LHCN-M2 (cell line): ENCODE measurements around the gene KDM8. TPM values are rescaled to one million over a fixed set of nuclear protein-coding genes. Genes with fewer than 3 reads are reported as not detected.
A peak's percentile ranks its signal among the peaks of the same experiment; 100 is the strongest.
"Not testable (repeated sequence)": the region's sequence is repeated elsewhere in the genome, so short reads cannot be mapped to it uniquely, and the experiment has no call there.

ENCODE experiments used
- DNase-seq: peaks from one replicate; pipeline ENCODE4 v3.0.0-alpha.2; 2012; ENCODE audit warnings: low read depth
- total RNA-seq: library from RNA; depleted of rRNA; stranded (reverse); fragments of >200 nt; gene quantifications from 2 replicates; pipeline ENCODE4 v1.2.3, GENCODE V29; 2014

The KDM8 gene
- total RNA-seq, 1 experiment from 2014 or later, result 4.5 TPM

DNA sequence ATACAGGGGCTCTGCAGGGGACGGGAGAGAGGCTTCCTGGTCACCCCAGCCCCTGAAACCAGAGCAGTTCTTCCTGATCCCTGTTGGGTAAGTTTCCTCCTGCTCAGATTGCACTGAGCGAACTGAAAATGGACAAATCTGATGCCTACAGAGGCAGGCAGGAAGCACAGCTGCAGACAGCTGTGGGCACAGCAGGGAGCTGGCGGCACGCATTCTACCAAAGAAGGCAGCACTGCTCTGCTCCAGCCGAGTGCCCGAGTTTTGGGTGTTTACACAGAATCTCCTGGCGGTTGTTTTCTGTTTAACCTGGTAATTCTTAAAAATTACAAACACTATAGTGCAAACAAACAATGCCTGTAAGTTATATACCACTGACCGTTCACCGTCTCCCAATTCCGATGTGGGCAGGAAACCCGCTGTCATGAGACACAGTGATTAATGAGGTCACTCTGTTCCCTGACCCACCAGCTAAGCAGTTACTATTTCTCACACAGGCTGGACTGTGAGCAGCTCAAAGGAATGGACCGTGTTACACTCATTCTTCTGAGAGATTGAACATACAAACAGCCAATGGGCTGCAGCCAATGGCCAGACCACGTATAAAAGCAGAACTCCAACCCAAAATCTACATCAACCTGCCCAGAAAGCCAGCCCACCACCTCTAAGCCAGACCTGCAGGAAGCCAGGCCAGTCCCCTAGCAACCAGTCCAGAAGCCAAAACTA lies 39.7 kb downstream of the KDM8 start:
- peak; percentile 96 for DNase-seq

GRCh38 chr16:27243725-27244362 lies 40.5 kb downstream of the KDM8 start:
- no peak for DNase-seq

- DNase-seq, result no peak
These were observed 41.0 kb downstream of the KDM8 start for GRCh38 chr16:27244363-27244755.

GRCh38 chr16:27245276-27246172 lies 42.2 kb downstream of the KDM8 start:
- DNase-seq, result peak; percentile 80

DNA sequence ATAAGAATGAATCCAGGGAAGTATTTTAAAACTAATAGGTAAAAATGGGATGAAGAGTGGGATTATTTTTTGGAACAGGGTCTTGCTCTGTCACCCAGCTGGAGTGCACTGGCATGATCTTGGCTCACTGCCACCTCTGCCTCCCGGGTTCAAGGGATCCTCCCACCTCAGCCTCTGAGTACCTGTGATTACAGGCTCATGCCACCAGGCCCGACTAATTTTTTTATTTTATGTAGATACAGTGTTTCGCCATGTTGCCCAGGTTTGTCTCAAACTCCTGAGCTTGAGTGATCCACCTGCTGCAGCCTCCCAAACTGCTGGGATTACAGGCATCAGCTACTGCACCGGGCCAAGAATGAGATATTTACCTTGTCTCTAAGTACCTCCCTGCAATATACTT lies 43.1 kb downstream of the KDM8 start:
- no peak for DNase-seq

DNA sequence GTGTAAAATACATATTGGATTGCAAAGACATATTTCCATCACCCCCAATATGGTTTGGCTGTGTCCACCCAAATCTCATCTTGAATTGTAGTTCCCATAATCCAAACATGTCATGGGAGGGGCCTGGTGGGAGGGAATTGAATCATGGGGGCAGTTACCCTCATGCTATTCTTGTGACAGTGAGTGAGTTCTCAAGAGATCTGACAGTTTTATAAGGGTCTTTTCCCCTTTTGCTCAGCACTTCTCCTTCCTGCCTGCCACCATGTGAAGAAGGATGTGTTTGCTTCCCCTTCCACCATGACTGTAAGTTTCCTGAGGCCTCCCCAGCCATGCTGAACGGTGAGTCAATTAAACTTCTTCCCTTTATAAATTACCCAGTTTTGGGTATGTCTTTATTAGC lies 43.8 kb downstream of the KDM8 start:
- not testable (repeated sequence) for DNase-seq

DNA sequence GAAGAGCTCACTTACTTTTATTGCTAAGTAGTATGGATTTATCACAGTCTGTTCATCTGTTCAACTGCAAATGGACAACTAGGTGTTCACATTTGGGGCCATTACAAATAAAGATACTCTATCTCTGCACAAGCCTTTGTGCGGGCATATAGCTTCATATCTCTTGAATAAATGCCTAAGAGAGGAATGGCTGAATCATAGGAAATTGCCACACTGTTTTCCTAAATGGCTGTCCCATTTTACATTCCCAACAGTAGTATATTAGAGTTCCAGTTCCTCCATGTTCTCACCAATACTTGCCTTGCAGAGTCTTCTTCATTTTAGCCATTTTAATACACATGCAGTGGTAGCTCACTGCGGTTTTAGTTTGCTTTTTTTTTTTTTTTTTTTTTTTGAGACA lies 44.7 kb downstream of the KDM8 start:
- no peak for DNase-seq

GRCh38 chr16:27248886-27249285 lies 45.6 kb downstream of the KDM8 start:
- DNase-seq, result not testable (repeated sequence)

DNA sequence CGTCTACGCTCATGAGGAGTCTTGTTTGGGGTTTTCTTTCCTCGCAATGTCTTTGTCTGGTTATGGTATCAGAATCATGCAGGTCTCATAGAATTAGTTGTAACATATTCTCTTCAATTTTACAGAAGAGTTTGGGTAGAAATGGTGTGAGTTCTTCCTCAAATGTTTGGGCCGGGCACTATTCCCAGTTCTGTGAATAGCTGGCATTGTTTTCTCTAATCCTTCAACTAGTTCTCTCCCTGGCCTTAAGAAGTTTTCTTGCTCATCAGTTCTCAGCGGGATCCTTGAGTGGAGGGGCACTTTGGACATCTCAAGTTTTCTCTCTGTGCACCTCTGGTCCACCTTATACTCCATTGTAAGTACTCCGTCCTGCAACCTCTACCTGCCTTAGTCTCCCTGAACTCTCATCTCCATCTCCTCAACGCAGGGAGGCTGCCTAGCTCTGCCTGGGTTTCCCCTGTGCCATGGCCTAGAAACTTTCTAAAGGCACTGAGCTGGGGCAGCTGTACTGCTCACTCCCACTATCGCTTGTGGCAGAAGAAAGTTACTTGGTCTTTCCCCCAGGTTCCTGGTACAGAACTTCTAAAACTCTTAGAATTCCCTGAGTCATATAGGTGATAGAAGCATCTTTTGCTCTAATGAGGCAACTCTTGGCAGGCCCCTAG lies 48.3 kb downstream of the KDM8 start:
- DNase-seq, result no peak

- no peak for DNase-seq
These were observed 48.9 kb downstream of the KDM8 start for GRCh38 chr16:27252206-27252585.

DNA sequence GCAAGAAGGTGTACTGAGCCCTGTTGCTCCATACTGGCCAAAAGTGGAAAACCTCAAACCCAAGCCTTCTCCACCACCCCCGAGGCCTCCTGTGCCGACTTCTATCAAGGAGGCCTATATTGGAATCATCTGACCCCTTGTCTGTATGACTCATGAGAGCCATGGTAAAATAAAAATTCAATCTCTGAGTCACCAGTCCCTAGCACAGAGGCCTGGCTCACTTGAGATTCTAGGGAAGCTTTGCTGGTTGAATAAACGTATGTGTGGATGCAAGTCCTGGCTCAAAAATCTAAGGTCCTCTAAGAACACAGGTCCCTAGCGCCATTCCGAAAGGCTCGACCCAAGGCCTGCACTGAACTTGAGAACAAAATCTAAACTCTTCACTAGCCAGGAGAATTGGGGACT lies 50.2 kb downstream of the KDM8 start:
- peak; percentile 87 for DNase-seq

DNA sequence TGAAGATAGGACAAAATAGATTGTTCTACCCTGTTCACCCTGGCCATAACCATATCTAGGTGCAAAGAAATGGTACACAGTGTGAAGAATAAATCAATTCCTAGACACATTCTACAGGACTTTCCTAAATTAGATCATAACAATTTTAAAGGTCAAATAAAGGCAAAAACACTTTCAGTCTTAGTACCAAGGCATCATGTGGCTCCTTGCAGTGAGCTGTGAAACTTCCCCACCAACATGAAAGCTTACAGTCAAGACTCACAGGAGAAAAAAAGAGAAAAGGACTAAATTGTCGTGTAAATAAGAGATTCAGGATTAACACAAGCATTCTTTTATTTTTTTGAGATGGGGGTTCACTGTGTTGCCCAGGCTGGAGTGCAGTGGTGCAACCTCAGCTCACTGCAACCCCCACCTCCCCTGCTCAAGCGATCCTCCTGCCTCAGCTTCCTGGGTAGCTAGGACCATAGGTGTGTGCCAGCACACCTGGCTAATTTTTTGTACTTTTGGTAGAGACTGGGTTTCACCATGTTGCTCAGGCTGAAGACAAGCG lies 51.0 kb downstream of the KDM8 start:
- DNase-seq, result no peak

- no peak for DNase-seq
These were observed 53.5 kb downstream of the KDM8 start for GRCh38 chr16:27256861-27257260.

GRCh38 chr16:27257271-27257670 lies 53.9 kb downstream of the KDM8 start:
- no peak for DNase-seq

DNA sequence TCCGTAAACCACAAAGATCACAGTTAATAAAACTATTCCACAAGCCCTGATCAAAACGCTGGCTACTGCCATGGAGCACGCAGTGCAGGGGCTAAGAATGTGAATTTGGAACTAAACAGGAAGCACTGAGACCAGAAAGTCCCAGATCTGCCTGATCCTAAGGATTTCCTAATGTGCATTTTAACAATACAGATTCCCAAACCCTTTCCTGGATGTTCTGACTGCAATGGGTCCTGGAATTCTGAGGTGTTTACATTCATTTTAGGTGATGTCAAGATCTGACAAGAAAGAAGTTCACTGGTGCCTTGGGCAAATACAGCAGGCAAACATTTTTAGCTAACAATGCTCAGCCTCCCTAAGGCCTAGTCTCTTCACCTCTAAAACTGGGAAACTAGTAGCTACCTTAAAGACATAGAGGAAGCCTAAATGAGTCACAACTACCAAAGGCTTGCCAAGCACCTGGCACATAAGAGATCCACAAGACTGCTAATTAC lies 55.0 kb downstream of the KDM8 start:
- no peak for DNase-seq

- DNase-seq, result no peak
These were observed 56.4 kb downstream of the KDM8 start for GRCh38 chr16:27259710-27260109.

DNA sequence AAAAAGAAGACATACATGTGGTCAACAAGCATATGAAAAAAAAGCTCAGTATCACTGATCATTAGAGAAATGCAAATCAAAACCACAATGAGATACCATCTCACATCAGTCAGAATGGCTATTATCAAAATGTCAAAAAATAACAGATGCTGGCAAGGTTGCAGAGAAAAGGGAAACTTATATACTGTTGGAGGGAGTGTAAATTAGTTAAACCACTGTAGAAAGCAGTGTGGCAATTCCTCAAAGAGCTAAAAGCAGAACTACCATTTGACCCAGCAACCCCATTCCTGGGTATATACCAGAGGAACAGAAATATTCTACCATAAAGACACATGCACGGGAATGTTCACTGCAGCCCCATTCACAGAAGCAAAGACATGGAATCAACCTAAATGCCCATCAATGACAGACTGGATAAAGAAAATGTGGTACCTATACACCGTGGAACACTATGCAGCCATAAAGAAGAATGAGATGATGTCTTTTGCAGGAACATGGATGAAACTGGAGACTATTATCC lies 59.6 kb downstream of the KDM8 start:
- DNase-seq, result not testable (repeated sequence)

- peak; percentile 59 for DNase-seq
These were observed 60.8 kb downstream of the KDM8 start for GRCh38 chr16:27264151-27264550.

- no peak for DNase-seq
These were observed 62.7 kb downstream of the KDM8 start for GRCh38 chr16:27265982-27266381.

DNA sequence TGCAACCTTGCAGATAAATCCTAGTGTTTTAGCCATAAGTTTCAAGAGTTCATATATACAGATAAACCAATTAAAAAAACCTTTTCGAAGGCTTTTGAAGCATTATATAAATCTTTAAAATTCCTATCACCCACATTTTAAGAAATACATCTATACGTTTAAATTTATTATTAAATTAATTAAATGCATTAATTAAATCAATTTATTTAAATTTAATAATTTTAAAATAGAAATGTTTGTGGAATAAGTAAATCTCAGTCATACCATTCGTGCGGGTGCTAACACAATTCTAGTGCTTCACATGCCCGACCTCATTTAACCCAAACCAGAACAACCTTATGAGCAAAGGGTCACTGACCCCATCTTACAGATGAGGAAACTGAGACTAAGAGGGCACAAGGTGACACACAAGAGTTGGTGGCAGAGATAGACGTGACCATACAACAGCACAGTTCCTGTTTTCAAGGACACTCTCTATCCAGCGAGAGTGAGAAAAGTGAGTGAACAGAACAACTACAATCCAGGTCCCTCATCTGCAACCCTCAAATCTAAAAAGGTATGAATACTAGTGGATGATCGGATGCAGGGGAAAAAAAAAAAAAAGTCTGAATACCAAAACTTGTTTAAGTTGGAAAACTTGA lies 63.8 kb downstream of the KDM8 start:
- no peak for DNase-seq
